PC-9 (cell line): ENCODE data around the gene MED22. TPM values are rescaled to one million over a fixed set of nuclear protein-coding genes. Genes with fewer than 3 reads are reported as not detected.

ENCODE experiments used
- BruUV-seq: library from RNA; stranded (reverse); fragments of 400-500 nt; replicated peaks from 2 replicates; lab custom pipeline; 2021; lab: Mats Ljungman, UMichigan
- CTCF ChIA-PET: fragments of 300-600 bp; sonication (Branson Sonifier 250); formaldehyde crosslinking; loops from one replicate; lab custom pipeline; 2022; ENCODE audit warnings: antibody characterized with exemption; lab: Charles Lee
- POLR2A ChIA-PET: fragments of 300-600 bp; sonication (Branson Sonifier 250); formaldehyde crosslinking; loops from one replicate; lab custom pipeline; 2022; ENCODE audit warnings: antibody characterized with exemption; ENCODE audit not compliant: unreplicated experiment; lab: Charles Lee
- DNase-seq, 2 experiments: peaks; one replicate each; pipeline versions ENCODE4 v3.0.0 to v3.0.0-alpha.2; 2015 to 2022; ENCODE audit warnings: mixed read lengths in 1 of 2
- H2AFZ ChIP-seq: fragments of 200-600 bp; sonication (generic); 2 replicates; pipeline ENCODE4 v1.8.1; 2017; ENCODE audit warnings: antibody characterized with exemption
- H3F3A ChIP-seq: fragments of 200-600 bp; sonication (generic); 2 replicates; pipeline ENCODE4 v1.8.1; 2017; ENCODE audit warnings: antibody characterized with exemption, mild to moderate bottlenecking, low read depth; ENCODE audit not compliant: insufficient read depth
- H3K27ac ChIP-seq: fragments of 200-600 bp; sonication (generic); 2 replicates; pipeline ENCODE4 v1.6.1; 2016; ENCODE audit warnings: mixed run types
- H3K27me3 ChIP-seq: fragments of 200-600 bp; sonication (generic); 2 replicates; pipeline ENCODE4 v1.6.1; 2016; ENCODE audit warnings: low read depth, mixed run types; ENCODE audit not compliant: insufficient read depth
- H3K36me3 ChIP-seq: fragments of 200-600 bp; sonication (generic); 2 replicates; pipeline ENCODE4 v1.6.1; 2016; ENCODE audit warnings: low read depth, mixed run types
- H3K4me1 ChIP-seq: fragments of 200-600 bp; sonication (generic); replicated peaks from 2 replicates; pipeline ENCODE4 v1.6.1; 2016; ENCODE audit warnings: mixed run types; ENCODE audit not compliant: insufficient read depth
- H3K4me2 ChIP-seq: fragments of 200-600 bp; sonication (generic); 2 replicates; pipeline ENCODE4 v1.6.1; 2017; ENCODE audit warnings: mixed run types
- H3K4me3 ChIP-seq: fragments of 200-600 bp; sonication (generic); 2 replicates; pipeline ENCODE4 v1.6.1; 2016; ENCODE audit warnings: mixed run types
- H3K79me2 ChIP-seq: fragments of 200-600 bp; sonication (generic); 2 replicates; pipeline ENCODE4 v1.6.1; 2017; ENCODE audit warnings: low read depth, mixed run types
- H3K9me2 ChIP-seq: fragments of 200-600 bp; sonication (generic); 2 replicates; pipeline ENCODE4 v1.8.1; 2017; ENCODE audit warnings: mild to moderate bottlenecking; ENCODE audit not compliant: insufficient read depth
- H3K9me3 ChIP-seq: fragments of 200-600 bp; sonication (generic); 2 replicates; pipeline ENCODE4 v1.8.1; 2016; ENCODE audit warnings: low read depth; ENCODE audit not compliant: insufficient read depth
- H4K20me1 ChIP-seq: fragments of 200-600 bp; sonication (generic); 2 replicates; pipeline ENCODE4 v1.8.1; 2017; ENCODE audit not compliant: insufficient read depth
- EZH2 ChIP-seq: fragments of 200-600 bp; sonication (generic); IDR thresholded peaks from 2 replicates; pipeline ENCODE4 v1.8.0; 2017; ENCODE audit warnings: antibody characterized with exemption, low read depth
- intact Hi-C: fragments of 100-400 bp; cut with micrococcal nuclease; formaldehyde crosslinking; loops from one replicate; pipeline ENCODE4 v1.10.0; 2022; ENCODE audit not compliant: unreplicated experiment
- total RNA-seq: library from RNA; stranded (reverse); gene quantifications from 2 replicates; pipeline ENCODE4 v1.2.3, GENCODE V29; 2021
- TF ChIP-seq, protein P1 (sequence below): fragments of 200-600 bp; sonication (generic); conservative IDR thresholded peaks from 2 replicates; pipeline ENCODE4 v1.6.1; 2017; ENCODE audit warnings: mixed run types, antibody characterized with exemption, mild to moderate bottlenecking, moderate library complexity

MED22 gene
- total RNA-seq, 1 experiment from 2014 or later, result 38.7 TPM

DNA sequence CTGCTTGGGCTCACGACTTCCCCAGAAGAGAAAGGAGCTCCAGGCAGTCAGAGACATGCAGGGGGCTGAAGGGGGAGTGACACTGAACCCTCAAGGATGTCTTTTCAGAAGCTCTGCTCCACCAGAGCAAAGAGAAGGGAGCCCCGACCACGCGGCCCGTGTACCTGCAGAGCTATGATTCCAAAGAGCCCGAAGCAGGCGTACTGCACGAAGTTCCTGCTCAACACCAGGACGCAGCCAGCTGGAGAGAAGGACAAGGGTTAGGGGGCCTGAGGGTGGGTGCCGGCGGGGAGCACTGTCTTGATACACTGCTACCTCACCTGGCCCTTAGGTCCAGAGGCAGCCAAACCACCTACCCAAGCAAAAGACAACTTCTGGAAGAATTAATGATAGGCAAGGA is 18.5 kb upstream of the MED22 start:
- Histone ChIP-seq H3K4me1 (no peaks in the 10 kb centered on the region), H3K9me3 (no peaks in the 10 kb centered on the region), H4K20me1 (peaks cover 96% of the 10 kb centered on the region), H3K4me2 (no peak overlapping the region), H3K27me3 (no peaks in the 10 kb centered on the region), H3K9me2 (no peaks in the 10 kb centered on the region), H3K79me2 (peaks cover 46% of the 10 kb centered on the region), H3F3A (peaks cover 29% of the 10 kb centered on the region), H3K36me3 (peaks cover 38% of the 10 kb centered on the region), H2AFZ (no peak overlapping the region), H3K27ac (no peak overlapping the region), H3K4me3 (no peak overlapping the region)
- no peak for DNase-seq
- TF ChIP-seq, protein P1, sequence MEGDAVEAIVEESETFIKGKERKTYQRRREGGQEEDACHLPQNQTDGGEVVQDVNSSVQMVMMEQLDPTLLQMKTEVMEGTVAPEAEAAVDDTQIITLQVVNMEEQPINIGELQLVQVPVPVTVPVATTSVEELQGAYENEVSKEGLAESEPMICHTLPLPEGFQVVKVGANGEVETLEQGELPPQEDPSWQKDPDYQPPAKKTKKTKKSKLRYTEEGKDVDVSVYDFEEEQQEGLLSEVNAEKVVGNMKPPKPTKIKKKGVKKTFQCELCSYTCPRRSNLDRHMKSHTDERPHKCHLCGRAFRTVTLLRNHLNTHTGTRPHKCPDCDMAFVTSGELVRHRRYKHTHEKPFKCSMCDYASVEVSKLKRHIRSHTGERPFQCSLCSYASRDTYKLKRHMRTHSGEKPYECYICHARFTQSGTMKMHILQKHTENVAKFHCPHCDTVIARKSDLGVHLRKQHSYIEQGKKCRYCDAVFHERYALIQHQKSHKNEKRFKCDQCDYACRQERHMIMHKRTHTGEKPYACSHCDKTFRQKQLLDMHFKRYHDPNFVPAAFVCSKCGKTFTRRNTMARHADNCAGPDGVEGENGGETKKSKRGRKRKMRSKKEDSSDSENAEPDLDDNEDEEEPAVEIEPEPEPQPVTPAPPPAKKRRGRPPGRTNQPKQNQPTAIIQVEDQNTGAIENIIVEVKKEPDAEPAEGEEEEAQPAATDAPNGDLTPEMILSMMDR, result no peak
- TF ChIP-seq EZH2, result no peak
- ChIA-PET CTCF (interaction anchor here (0.6 kb wide), 1 partner anchor 119 kb away, joined by 3 read pairs; no protein-coding TSS in a partner anchor), POLR2A (no interaction called here)
- intact Hi-C loops, result no loop called here
- BruUV-seq, result no TSS peak

DNA sequence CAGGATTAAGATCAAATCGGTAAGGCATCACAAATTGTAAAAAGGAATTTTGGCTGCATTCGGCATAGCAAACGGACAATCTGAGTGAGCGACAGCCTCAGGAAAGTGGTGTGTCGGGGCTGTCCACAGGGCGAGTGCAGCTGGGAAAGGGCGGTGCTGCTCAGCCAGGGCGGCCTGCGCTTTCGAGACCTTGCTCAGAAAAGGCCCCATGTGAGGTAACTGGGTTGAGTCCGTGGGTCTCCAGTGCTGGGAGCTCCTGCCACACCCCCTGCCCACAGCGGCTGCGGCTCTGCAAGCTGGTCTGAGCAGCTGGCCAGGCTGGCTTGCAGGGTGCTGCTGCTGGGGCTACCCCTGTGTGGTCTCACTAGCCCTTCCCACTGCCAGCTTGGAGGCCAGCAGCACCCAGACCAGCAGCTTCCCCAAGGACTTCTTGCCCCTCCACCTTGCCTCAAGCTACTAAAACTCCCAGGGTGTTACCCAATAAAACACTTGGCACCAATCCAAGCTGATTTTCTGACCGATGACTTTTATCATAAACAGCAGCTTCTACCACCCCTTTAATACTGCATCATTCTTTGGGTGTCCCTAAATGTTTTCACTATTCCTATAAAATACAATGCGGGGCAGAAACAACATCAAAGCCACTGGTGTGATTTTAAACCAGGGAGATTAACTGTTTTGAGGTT is 14.6 kb upstream of the MED22 start:
- BruUV-seq, result TSS peak; percentile 13
- H3K4me1 ChIP-seq, result peaks cover 2% of the 10 kb centered on the region
- H3K79me2 ChIP-seq, result peaks cover 8% of the 10 kb centered on the region; the same call in 1 of the 2 replicates
- H3K27me3 ChIP-seq, result no peaks in the 10 kb centered on the region
- H3K9me2 ChIP-seq, result no peaks in the 10 kb centered on the region
- H4K20me1 ChIP-seq, result peaks cover 74% of the 10 kb centered on the region
- ChIA-PET POLR2A (no interaction called here), CTCF (interaction anchor here (0.5 kb wide), 1 partner anchor 177 kb away, joined by 3 read pairs; no protein-coding TSS in a partner anchor)
- H3K4me3 ChIP-seq, result no peak overlapping the region
- H3K27ac ChIP-seq, result no peak overlapping the region
- peaks cover 36% of the 10 kb centered on the region for H3F3A ChIP-seq
- TF ChIP-seq, protein P1, result no peak
- no peak overlapping the region for H2AFZ ChIP-seq
- no peaks in the 10 kb centered on the region for H3K9me3 ChIP-seq
- DNase-seq, result no peak
- intact Hi-C loops, result no loop called here
- H3K36me3 ChIP-seq, result peaks cover 39% of the 10 kb centered on the region
- H3K4me2 ChIP-seq, result no peak overlapping the region

DNA sequence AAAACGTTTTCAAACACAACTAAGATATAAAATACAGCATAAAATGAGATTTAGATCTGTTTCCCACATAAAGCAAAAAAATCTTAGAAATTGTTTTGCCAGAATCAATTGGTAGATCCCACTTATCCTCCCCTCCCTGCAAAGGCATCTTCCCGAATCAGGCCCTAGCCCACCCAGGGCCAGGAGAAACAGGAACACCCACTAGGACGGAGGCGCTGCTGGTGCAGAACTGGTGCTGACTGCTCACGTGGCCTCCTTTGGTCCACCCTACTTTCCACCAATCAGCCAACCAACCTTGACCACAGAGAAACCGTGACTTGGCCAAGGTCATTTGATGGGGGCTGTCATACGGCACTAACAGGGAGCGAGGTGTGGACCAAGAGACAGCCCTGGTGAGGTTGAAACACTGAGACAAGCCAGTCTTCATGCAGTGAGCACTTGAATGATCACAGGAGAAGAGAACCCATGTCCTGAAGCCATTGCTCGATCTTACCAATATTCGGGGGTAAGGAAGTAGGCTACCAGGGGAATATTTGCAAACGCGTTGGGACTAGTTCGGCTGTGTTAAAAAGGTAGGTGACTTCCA is 13.7 kb upstream of the MED22 start:
- Histone ChIP-seq H3K36me3 (peaks cover 37% of the 10 kb centered on the region), H3K27ac (no peak overlapping the region), H3K9me2 (no peaks in the 10 kb centered on the region), H3K9me3 (no peaks in the 10 kb centered on the region), H4K20me1 (peaks cover 65% of the 10 kb centered on the region), H2AFZ (no peak overlapping the region), H3K27me3 (no peaks in the 10 kb centered on the region), H3K4me3 (no peak overlapping the region), H3K79me2 (peaks cover 9% of the 10 kb centered on the region; the same call in 1 of the 2 replicates), H3K4me2 (no peak overlapping the region), H3F3A (peaks cover 36% of the 10 kb centered on the region), H3K4me1 (peaks cover 7% of the 10 kb centered on the region)
- ChIA-PET CTCF (no interaction called here), POLR2A (no interaction called here)
- no peak for TF ChIP-seq EZH2
- TF ChIP-seq, protein P1, result no peak
- no peak for DNase-seq
- intact Hi-C loops, result no loop called here
- no TSS peak for BruUV-seq
